ENCODE data around the gene SLC7A1.

SLC7A1 gene

GRCh38 chr13:29530901-29531300 is 64.6 kb downstream of the SLC7A1 start:
- peaks cover 11% of the 10 kb centered on the region for H3K36me3 Mint-ChIP-seq (ENCODE audit: insufficient read depth)
- H3K9me3 Mint-ChIP-seq: no peaks in the 10 kb centered on the region
- DNase-seq (ENCODE audit: low spot score in 2 of 2) (no peak), ATAC-seq (replicated peaks; ENCODE audit: extremely low read depth, poor library complexity, severe bottlenecking) (no peak)
- peak overlapping the region; percentile 87 for H3K27ac Mint-ChIP-seq (ENCODE audit: low read depth)
- H3K4me1 Mint-ChIP-seq: peaks cover 18% of the 10 kb centered on the region
- H3K27me3 Mint-ChIP-seq: no peaks in the 10 kb centered on the region
- H3K4me3 Mint-ChIP-seq: no peak overlapping the region

GRCh38 chr13:29529754-29530153 is 65.7 kb downstream of the SLC7A1 start:
- Mint-ChIP-seq H3K27ac (ENCODE audit: low read depth) (peak overlapping the region; percentile 87), H3K36me3 (ENCODE audit: insufficient read depth) (peaks cover 11% of the 10 kb centered on the region), H3K27me3 (no peaks in the 10 kb centered on the region), H3K9me3 (no peaks in the 10 kb centered on the region), H3K4me1 (peaks cover 18% of the 10 kb centered on the region), H3K4me3 (peak overlapping the region; percentile 26)
- ATAC-seq (replicated peaks; ENCODE audit: extremely low read depth, poor library complexity, severe bottlenecking): peak; percentile 99
- peak in 1 of 2 donors; percentile 32 for DNase-seq (ENCODE audit: low spot score in 2 of 2)

DNA sequence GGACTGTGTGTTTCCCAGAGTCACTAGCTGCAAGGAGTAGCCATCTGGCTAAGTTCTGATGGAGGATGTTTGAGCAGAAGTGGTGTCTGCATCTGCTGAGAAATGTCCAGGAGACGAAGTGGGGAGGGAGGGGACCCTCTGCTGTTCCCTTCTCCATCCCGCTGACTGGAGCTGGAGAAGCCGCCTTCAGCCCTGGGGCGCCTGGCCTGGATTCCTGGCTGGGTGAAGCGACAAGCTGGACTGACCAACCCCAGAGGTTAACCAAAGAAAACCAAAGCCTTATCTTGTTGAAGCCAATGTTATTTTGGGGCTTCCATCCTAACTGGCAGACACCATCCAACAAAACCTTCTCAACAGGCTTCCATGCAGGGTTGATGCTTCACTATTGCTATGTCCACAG is 67.6 kb downstream of the SLC7A1 start:
- H3K9me3 Mint-ChIP-seq: no peaks in the 10 kb centered on the region
- H3K27me3 Mint-ChIP-seq: no peaks in the 10 kb centered on the region
- peaks cover 18% of the 10 kb centered on the region for H3K4me1 Mint-ChIP-seq
- peaks cover 14% of the 10 kb centered on the region for H3K36me3 Mint-ChIP-seq (ENCODE audit: insufficient read depth)
- ATAC-seq (replicated peaks; ENCODE audit: extremely low read depth, poor library complexity, severe bottlenecking) (no peak), DNase-seq (ENCODE audit: low spot score in 2 of 2) (no peak)
- H3K4me3 Mint-ChIP-seq: no peak overlapping the region
- peak overlapping the region; percentile 29 for H3K27ac Mint-ChIP-seq (ENCODE audit: low read depth)

- peaks cover 18% of the 10 kb centered on the region for H3K4me1 Mint-ChIP-seq
- ATAC-seq (replicated peaks; ENCODE audit: extremely low read depth, poor library complexity, severe bottlenecking) (no peak), DNase-seq (ENCODE audit: low spot score in 2 of 2) (no peak)
- no peaks in the 10 kb centered on the region for H3K9me3 Mint-ChIP-seq
- H3K4me3 Mint-ChIP-seq: no peak overlapping the region
- no peak overlapping the region for H3K27ac Mint-ChIP-seq (ENCODE audit: low read depth)
- H3K27me3 Mint-ChIP-seq: no peaks in the 10 kb centered on the region
- H3K36me3 Mint-ChIP-seq (ENCODE audit: insufficient read depth): peaks cover 15% of the 10 kb centered on the region
Measured at GRCh38 chr13:29527511-29527910, 68.0 kb downstream of the SLC7A1 start.

- no peak for ATAC-seq (replicated peaks; ENCODE audit: extremely low read depth, poor library complexity, severe bottlenecking)
- Mint-ChIP-seq H3K4me3 (no peak overlapping the region), H3K9me3 (no peaks in the 10 kb centered on the region), H3K4me1 (peaks cover 18% of the 10 kb centered on the region), H3K27ac (ENCODE audit: low read depth) (no peak overlapping the region), H3K36me3 (ENCODE audit: insufficient read depth) (peaks cover 15% of the 10 kb centered on the region), H3K27me3 (no peaks in the 10 kb centered on the region)
- DNase-seq (ENCODE audit: low spot score in 2 of 2): no peak
Measured at GRCh38 chr13:29526741-29527140, 68.7 kb downstream of the SLC7A1 start.

DNA sequence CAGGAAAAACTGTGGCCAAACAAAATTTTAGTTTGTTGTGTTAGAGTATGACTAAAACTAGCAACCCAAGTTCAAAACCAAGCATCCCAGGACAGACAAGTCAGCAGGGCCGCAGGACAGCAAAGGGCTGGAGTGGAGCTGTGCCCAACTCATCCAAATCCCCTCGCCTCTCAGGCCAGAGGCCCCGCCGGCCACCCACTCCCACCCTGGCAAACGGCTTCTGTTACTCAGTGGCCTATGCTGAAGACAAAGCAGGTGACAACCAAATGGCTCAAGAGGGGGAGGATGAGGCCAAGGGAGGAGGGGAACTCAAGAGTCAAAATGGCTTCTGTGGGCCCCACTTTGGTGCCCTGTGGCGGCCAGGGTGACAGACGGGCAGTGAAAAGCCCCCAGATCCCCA is 69.7 kb downstream of the SLC7A1 start:
- no peaks in the 10 kb centered on the region for H3K27me3 Mint-ChIP-seq
- peaks cover 17% of the 10 kb centered on the region for H3K4me1 Mint-ChIP-seq
- peaks cover 18% of the 10 kb centered on the region for H3K36me3 Mint-ChIP-seq (ENCODE audit: insufficient read depth)
- H3K9me3 Mint-ChIP-seq: no peaks in the 10 kb centered on the region
- ATAC-seq (replicated peaks; ENCODE audit: extremely low read depth, poor library complexity, severe bottlenecking) (no peak), DNase-seq (ENCODE audit: low spot score in 2 of 2) (no peak)
- no peak overlapping the region for H3K27ac Mint-ChIP-seq (ENCODE audit: low read depth)
- no peak overlapping the region for H3K4me3 Mint-ChIP-seq

DNA sequence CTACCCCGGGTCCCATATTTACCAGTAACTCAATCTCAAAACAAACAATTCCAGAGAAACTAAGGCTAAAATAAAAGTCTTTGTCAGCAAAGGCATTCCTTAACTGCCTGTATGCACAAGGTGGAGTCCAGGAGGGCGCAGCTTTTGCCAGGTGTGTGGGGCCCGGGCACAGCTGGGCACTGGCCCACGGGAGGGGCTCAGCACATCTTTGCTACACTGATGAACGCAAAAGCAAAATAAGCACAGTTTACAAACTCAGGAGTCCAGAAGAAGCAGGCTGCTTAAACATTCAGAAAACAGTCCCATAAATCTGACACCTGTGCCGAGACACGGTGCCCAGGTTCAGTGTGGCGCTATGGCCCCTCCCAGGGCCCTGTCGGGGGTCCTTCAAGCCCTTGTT is 70.8 kb downstream of the SLC7A1 start:
- peaks cover 16% of the 10 kb centered on the region for H3K36me3 Mint-ChIP-seq (ENCODE audit: insufficient read depth)
- ATAC-seq (replicated peaks; ENCODE audit: extremely low read depth, poor library complexity, severe bottlenecking): no peak
- H3K9me3 Mint-ChIP-seq: no peaks in the 10 kb centered on the region
- H3K4me1 Mint-ChIP-seq: peaks cover 6% of the 10 kb centered on the region
- peak overlapping the region; percentile 38 for H3K27ac Mint-ChIP-seq (ENCODE audit: low read depth)
- no peak overlapping the region for H3K4me3 Mint-ChIP-seq
- H3K27me3 Mint-ChIP-seq: no peaks in the 10 kb centered on the region
- no peak for DNase-seq (ENCODE audit: low spot score in 2 of 2)

DNA sequence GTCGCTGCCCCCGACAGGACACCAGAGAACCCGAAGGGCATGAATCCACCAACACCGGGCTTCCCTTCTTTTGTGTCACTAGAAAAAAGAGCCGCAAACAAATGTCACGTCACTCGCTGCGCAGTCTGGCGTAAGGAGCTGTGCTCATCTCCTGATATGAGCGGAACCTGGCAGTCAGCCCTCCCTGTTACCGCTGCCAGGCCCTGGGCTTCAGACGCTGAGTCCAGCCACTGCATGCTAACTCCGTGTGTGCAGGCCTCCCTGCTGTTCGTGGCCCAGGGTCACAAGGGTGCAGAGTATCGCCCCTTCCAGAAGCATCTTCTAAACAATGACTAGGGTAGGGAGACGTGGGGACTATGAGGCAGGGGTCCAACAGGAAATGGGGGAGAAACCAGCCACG is 71.3 kb downstream of the SLC7A1 start:
- no peaks in the 10 kb centered on the region for H3K9me3 Mint-ChIP-seq
- DNase-seq (ENCODE audit: low spot score in 2 of 2) (no peak), ATAC-seq (replicated peaks; ENCODE audit: extremely low read depth, poor library complexity, severe bottlenecking) (no peak)
- H3K4me3 Mint-ChIP-seq: no peak overlapping the region
- H3K27ac Mint-ChIP-seq (ENCODE audit: low read depth): peak overlapping the region; percentile 38
- peaks cover 1% of the 10 kb centered on the region for H3K4me1 Mint-ChIP-seq
- peaks cover 12% of the 10 kb centered on the region for H3K36me3 Mint-ChIP-seq (ENCODE audit: insufficient read depth)
- H3K27me3 Mint-ChIP-seq: no peaks in the 10 kb centered on the region

- Mint-ChIP-seq H3K27ac (ENCODE audit: low read depth) (no peak overlapping the region), H3K36me3 (ENCODE audit: insufficient read depth) (peaks cover 11% of the 10 kb centered on the region), H3K27me3 (no peaks in the 10 kb centered on the region), H3K4me1 (no peaks in the 10 kb centered on the region), H3K9me3 (no peaks in the 10 kb centered on the region), H3K4me3 (no peak overlapping the region)
- no peak for DNase-seq (ENCODE audit: low spot score in 2 of 2)
- ATAC-seq (replicated peaks; ENCODE audit: extremely low read depth, poor library complexity, severe bottlenecking): no peak
Measured at GRCh38 chr13:29523199-29523961, 72.1 kb downstream of the SLC7A1 start.

GRCh38 chr13:29522044-29522685 is 73.3 kb downstream of the SLC7A1 start:
- no peak for DNase-seq (ENCODE audit: low spot score in 2 of 2)
- H3K36me3 Mint-ChIP-seq (ENCODE audit: insufficient read depth): peaks cover 15% of the 10 kb centered on the region

GRCh38 chr13:29521336-29521735 is 74.2 kb downstream of the SLC7A1 start:
- Mint-ChIP-seq H3K4me3 (no peak overlapping the region), H3K36me3 (ENCODE audit: insufficient read depth) (peaks cover 14% of the 10 kb centered on the region), H3K27ac (ENCODE audit: low read depth) (no peak overlapping the region), H3K27me3 (no peaks in the 10 kb centered on the region), H3K4me1 (no peaks in the 10 kb centered on the region), H3K9me3 (no peaks in the 10 kb centered on the region)
- ATAC-seq (replicated peaks; ENCODE audit: extremely low read depth, poor library complexity, severe bottlenecking) (no peak), DNase-seq (ENCODE audit: low spot score in 2 of 2) (no peak)

More at GRCh38 chr13:29522044-29522685, 73.3 kb downstream of the SLC7A1 start:
- Mint-ChIP-seq H3K27me3 (no peaks in the 10 kb centered on the region), H3K4me1 (no peaks in the 10 kb centered on the region), H3K27ac (ENCODE audit: low read depth) (no peak overlapping the region), H3K4me3 (no peak overlapping the region), H3K9me3 (no peaks in the 10 kb centered on the region)
- no peak for ATAC-seq (replicated peaks; ENCODE audit: extremely low read depth, poor library complexity, severe bottlenecking)

DNA sequence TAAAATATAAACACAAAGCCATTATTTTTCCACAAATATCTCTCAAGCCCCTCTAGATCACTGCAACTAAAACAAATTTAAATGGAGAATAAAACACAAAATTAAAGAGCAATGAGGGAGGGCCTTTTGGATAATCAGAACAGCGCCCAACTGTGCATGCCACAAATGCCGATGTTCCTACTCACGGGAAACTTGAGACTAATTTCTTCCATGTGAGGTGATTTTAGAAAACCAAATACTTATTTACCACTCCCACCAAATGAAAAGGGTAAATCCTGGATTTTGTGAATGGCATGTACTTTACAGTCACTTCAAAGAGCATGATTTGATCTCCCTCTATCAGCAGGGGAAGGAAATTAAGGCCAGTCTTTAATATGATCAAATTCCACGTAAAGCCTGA is 74.8 kb downstream of the SLC7A1 start:
- H3K27me3 Mint-ChIP-seq: no peaks in the 10 kb centered on the region
- no peak for ATAC-seq (replicated peaks; ENCODE audit: extremely low read depth, poor library complexity, severe bottlenecking)

DNA sequence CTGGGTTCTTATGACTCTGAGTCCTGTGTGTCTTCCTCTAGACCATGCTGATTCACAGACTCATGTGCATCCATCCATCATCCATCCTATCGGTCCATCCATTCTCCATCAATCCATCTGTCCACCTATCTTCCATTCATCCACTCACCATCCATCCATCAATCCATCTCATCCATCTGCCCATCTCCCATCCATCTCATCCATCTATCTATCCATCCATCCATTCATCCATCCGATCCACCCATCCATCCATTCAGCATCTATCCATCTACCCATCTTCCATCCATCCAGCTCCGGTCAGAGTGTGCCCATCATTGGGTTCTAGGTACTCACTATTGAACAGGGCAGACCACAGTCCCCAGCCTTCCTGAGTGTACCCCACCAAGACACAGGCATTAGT is 75.6 kb downstream of the SLC7A1 start:
- no peak overlapping the region for H3K4me3 Mint-ChIP-seq
- H3K27me3 Mint-ChIP-seq: no peaks in the 10 kb centered on the region
- peaks cover 19% of the 10 kb centered on the region for H3K36me3 Mint-ChIP-seq (ENCODE audit: insufficient read depth)
- no peak overlapping the region for H3K27ac Mint-ChIP-seq (ENCODE audit: low read depth)
- DNase-seq (ENCODE audit: low spot score in 2 of 2) (no peak), ATAC-seq (replicated peaks; ENCODE audit: extremely low read depth, poor library complexity, severe bottlenecking) (no peak)
- H3K9me3 Mint-ChIP-seq: no peaks in the 10 kb centered on the region
- no peaks in the 10 kb centered on the region for H3K4me1 Mint-ChIP-seq

More for the DNA sequence above, 74.8 kb downstream of the SLC7A1 start:
- H3K36me3 Mint-ChIP-seq (ENCODE audit: insufficient read depth): peaks cover 17% of the 10 kb centered on the region
- no peak overlapping the region for H3K4me3 Mint-ChIP-seq
- no peak for DNase-seq (ENCODE audit: low spot score in 2 of 2)
- no peaks in the 10 kb centered on the region for H3K4me1 Mint-ChIP-seq
- no peaks in the 10 kb centered on the region for H3K9me3 Mint-ChIP-seq
- H3K27ac Mint-ChIP-seq (ENCODE audit: low read depth): no peak overlapping the region
